ENCODE data around the gene NPBWR2. TPM values are rescaled to one million over a fixed set of nuclear protein-coding genes. Genes with fewer than 3 reads are reported as not detected.
"Not testable (repeated sequence)": the region's sequence is repeated elsewhere in the genome, so short reads cannot be mapped to it uniquely, and the experiment has no call there.

Gene NPBWR2
- total RNA-seq, 1 donor from 2014 or later: not detected

- Mint-ChIP-seq H3K9me3 (ENCODE audit: unreplicated experiment) (no peaks in the 10 kb centered on the region), H3K4me1 (ENCODE audit: unreplicated experiment) (no peaks in the 10 kb centered on the region), H3K27me3 (ENCODE audit: unreplicated experiment) (peaks cover 2% of the 10 kb centered on the region), H3K27ac (ENCODE audit: unreplicated experiment) (no peak overlapping the region), H3K36me3 (ENCODE audit: unreplicated experiment) (no peaks in the 10 kb centered on the region), H3K4me3 (ENCODE audit: unreplicated experiment) (no peak overlapping the region)
- no peak for DNase-seq (ENCODE audit: extremely low spot score, unreplicated experiment)
- TF ChIP-seq, protein P1, sequence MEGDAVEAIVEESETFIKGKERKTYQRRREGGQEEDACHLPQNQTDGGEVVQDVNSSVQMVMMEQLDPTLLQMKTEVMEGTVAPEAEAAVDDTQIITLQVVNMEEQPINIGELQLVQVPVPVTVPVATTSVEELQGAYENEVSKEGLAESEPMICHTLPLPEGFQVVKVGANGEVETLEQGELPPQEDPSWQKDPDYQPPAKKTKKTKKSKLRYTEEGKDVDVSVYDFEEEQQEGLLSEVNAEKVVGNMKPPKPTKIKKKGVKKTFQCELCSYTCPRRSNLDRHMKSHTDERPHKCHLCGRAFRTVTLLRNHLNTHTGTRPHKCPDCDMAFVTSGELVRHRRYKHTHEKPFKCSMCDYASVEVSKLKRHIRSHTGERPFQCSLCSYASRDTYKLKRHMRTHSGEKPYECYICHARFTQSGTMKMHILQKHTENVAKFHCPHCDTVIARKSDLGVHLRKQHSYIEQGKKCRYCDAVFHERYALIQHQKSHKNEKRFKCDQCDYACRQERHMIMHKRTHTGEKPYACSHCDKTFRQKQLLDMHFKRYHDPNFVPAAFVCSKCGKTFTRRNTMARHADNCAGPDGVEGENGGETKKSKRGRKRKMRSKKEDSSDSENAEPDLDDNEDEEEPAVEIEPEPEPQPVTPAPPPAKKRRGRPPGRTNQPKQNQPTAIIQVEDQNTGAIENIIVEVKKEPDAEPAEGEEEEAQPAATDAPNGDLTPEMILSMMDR (IDR thresholded peaks at IDR 0.05): no peak
Measured at GRCh38 chr20:64092258-64093012, 14.9 kb downstream of the NPBWR2 start.

GRCh38 chr20:64091770-64092169, 15.6 kb downstream of the NPBWR2 start:
- H3K4me3 Mint-ChIP-seq (ENCODE audit: unreplicated experiment): no peak overlapping the region
- no peaks in the 10 kb centered on the region for H3K36me3 Mint-ChIP-seq (ENCODE audit: unreplicated experiment)
- TF ChIP-seq, protein P1 (IDR thresholded peaks at IDR 0.05): no peak
- no peak overlapping the region for H3K27ac Mint-ChIP-seq (ENCODE audit: unreplicated experiment)
- no peak for DNase-seq (ENCODE audit: extremely low spot score, unreplicated experiment)
- H3K27me3 Mint-ChIP-seq (ENCODE audit: unreplicated experiment): peaks cover 2% of the 10 kb centered on the region
- H3K9me3 Mint-ChIP-seq (ENCODE audit: unreplicated experiment): no peaks in the 10 kb centered on the region
- no peaks in the 10 kb centered on the region for H3K4me1 Mint-ChIP-seq (ENCODE audit: unreplicated experiment)

GRCh38 chr20:64091340-64091739, 16.0 kb downstream of the NPBWR2 start:
- Mint-ChIP-seq H3K36me3 (ENCODE audit: unreplicated experiment) (no peaks in the 10 kb centered on the region), H3K4me3 (ENCODE audit: unreplicated experiment) (no peak overlapping the region), H3K4me1 (ENCODE audit: unreplicated experiment) (no peaks in the 10 kb centered on the region), H3K27me3 (ENCODE audit: unreplicated experiment) (peaks cover 2% of the 10 kb centered on the region), H3K9me3 (ENCODE audit: unreplicated experiment) (no peaks in the 10 kb centered on the region), H3K27ac (ENCODE audit: unreplicated experiment) (no peak overlapping the region)
- TF ChIP-seq, protein P1 (IDR thresholded peaks at IDR 0.05): no peak
- DNase-seq (ENCODE audit: extremely low spot score, unreplicated experiment): no peak

GRCh38 chr20:64090165-64090564, 17.2 kb downstream of the NPBWR2 start:
- DNase-seq (ENCODE audit: extremely low spot score, unreplicated experiment): no peak
- no peaks in the 10 kb centered on the region for H3K4me1 Mint-ChIP-seq (ENCODE audit: unreplicated experiment)
- H3K4me3 Mint-ChIP-seq (ENCODE audit: unreplicated experiment): no peak overlapping the region
- no peak overlapping the region for H3K27ac Mint-ChIP-seq (ENCODE audit: unreplicated experiment)
- TF ChIP-seq, protein P1 (IDR thresholded peaks at IDR 0.05): no peak
- peaks cover 10% of the 10 kb centered on the region for H3K27me3 Mint-ChIP-seq (ENCODE audit: unreplicated experiment)
- no peaks in the 10 kb centered on the region for H3K9me3 Mint-ChIP-seq (ENCODE audit: unreplicated experiment)
- no peaks in the 10 kb centered on the region for H3K36me3 Mint-ChIP-seq (ENCODE audit: unreplicated experiment)

DNA sequence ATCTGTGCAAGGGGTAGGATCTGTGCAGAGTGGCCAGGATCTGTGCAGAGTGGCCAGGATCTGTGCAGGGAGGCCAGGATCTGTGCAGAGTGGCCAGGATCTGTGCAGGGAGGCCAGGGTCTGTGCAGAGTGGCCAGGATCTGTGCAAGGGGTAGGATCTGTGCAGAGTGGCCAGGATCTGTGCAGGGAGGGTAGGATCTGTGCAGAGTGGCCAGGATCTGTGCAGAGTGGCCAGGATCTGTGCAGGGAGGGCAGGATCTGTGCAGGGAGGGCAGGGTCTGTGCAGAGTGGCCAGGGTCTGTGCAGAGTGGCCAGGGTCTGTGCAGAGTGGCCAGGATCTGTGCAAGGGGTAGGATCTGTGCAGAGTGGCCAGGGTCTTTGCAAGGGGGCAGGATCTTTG, 18.8 kb downstream of the NPBWR2 start:
- DNase-seq (ENCODE audit: extremely low spot score, unreplicated experiment); H3K9me3 Mint-ChIP-seq (ENCODE audit: unreplicated experiment); H3K36me3 Mint-ChIP-seq (ENCODE audit: unreplicated experiment); H3K27ac Mint-ChIP-seq (ENCODE audit: unreplicated experiment); H3K4me1 Mint-ChIP-seq (ENCODE audit: unreplicated experiment); H3K4me3 Mint-ChIP-seq (ENCODE audit: unreplicated experiment): not testable (repeated sequence)
- H3K27me3 Mint-ChIP-seq (ENCODE audit: unreplicated experiment): peaks cover 13% of the 10 kb centered on the region

DNA sequence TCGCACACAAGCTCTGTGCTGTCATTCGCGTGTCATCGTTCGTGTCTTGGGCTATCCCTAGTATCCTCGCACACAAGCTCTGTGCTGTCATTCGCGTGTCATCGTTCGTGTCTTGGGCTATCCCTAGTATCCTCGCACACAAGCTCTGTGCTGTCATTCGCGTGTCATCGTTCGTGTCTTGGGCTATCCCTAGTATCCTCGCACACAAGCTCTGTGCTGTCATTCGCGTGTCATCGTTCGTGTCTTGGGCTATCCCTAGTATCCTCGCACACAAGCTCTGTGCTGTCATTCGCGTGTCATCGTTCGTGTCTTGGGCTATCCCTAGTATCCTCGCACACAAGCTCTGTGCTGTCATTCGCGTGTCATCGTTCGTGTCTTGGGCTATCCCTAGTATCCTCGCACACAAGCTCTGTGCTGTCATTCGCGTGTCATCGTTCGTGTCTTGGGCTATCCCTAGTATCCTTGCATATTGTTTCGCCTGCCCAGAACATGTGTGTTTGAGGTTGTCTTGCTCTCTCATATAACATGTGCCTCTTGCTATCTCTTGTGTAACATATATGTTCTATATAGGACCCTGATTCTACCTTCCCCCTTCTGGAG, 20.0 kb downstream of the NPBWR2 start:
- H3K27me3 Mint-ChIP-seq (ENCODE audit: unreplicated experiment): peaks cover 13% of the 10 kb centered on the region
- H3K4me3 Mint-ChIP-seq (ENCODE audit: unreplicated experiment); DNase-seq (ENCODE audit: extremely low spot score, unreplicated experiment); H3K4me1 Mint-ChIP-seq (ENCODE audit: unreplicated experiment); H3K27ac Mint-ChIP-seq (ENCODE audit: unreplicated experiment); H3K36me3 Mint-ChIP-seq (ENCODE audit: unreplicated experiment); H3K9me3 Mint-ChIP-seq (ENCODE audit: unreplicated experiment): not testable (repeated sequence)

Data from osteocyte (in vitro differentiated cells).